Measurements from ENCODE around the gene BEGAIN.

DNA sequence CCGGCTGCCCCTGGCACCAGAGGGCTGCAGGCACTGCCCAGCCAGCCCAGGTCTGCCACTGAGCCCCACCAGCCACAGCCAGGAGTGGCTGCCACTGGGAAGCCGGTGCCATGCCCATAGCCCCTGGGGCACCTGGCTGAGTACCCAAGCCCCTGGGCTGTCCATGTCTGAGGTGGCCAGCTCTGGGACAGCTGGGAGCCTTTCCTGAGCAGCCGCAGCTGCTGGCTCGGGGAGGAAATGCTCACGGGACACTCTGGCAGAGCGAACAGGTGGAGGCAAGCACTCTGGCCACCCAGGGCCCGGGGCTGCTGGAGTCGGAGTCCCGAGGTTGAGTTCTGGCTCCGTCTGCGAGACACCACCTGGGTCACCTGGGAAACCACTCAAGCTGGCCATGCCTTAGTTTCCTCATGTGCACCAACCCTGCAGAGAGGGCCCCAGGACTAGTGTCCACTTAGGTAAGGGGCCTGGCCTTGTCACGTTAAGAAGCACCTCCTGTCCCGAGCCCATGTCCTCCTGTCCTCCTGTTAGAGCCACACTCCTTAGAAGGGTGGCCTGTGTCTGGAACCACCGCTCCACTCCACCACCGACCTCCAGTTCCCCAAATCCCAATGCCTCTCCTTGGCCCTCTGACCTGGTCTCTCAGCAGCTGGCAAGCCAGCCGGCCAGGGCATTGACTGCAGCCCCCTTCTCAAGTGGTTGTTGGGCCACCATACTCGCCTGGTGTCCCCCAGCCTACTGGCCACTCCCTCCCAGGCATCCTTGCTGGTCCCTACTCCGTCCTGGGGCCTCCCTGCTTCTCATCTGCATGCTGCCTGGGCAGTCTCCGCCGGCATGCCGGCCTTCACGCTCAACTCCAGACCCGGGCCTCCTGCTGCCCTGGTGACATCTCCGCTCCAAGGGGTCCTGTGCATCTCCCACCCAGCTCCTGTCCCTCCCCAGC is 45.3 kb downstream of the BEGAIN start:
- no peak for TF ChIP-seq CTCF (IDR thresholded peaks at IDR 0.05)
- TF ChIP-seq POLR2AphosphoS5 (IDR thresholded peaks at IDR 0.05) = no peak
- TF ChIP-seq EP300 (IDR thresholded peaks at IDR 0.05) = no peak
- TF ChIP-seq POLR2A (IDR thresholded peaks at IDR 0.05) = no peak
